Endothelial cell of umbilical vein (primary cell): ENCODE data around the gene GAK. TPM values are rescaled to one million over a fixed set of nuclear protein-coding genes. Genes with fewer than 3 reads are reported as not detected.

Source experiments
- BruUV-seq: library from RNA; stranded (reverse); fragments of 400-500 nt; replicated peaks from 2 replicates; lab custom pipeline; 2021; lab: Mats Ljungman, UMichigan
- CTCF ChIA-PET: fragments of 300-600, 350-600 bp; sonication (Branson Sonifier 250); formaldehyde crosslinking; loops from one replicate; lab custom pipeline; 2021; ENCODE audit warnings: antibody characterized with exemption, inconsistent platforms; lab: Charles Lee
- POLR2A ChIA-PET: fragments of 300-600, 350-600 bp; sonication (Branson Sonifier 250); formaldehyde crosslinking; loops from one replicate; lab custom pipeline; 2021; ENCODE audit warnings: antibody characterized with exemption, inconsistent platforms; lab: Charles Lee
- DNase-seq: peaks from one replicate; pipeline ENCODE4 v3.0.0-alpha.2; 2011; ENCODE audit warnings: low read depth, low spot score
- FAIRE-seq: peaks from 2 replicates; lab custom pipeline; 2011; peaks lifted over from hg19 to GRCh38; lab: Jason Lieb, UNC
- H2AFZ ChIP-seq: 2 replicates; pipeline ENCODE4 v1.6.0; 2012; ENCODE audit warnings: low read depth, low read length, control low read depth, inconsistent platforms
- H3K27ac ChIP-seq: 2 replicates; pipeline ENCODE4 v1.5.1; 2011; ENCODE audit warnings: low read depth, mild to moderate bottlenecking, control low read depth, low read length, moderate library complexity; ENCODE audit not compliant: insufficient read depth
- H3K27me3 ChIP-seq, 2 experiments: 2 replicates each; pipeline versions ENCODE4 v1.6.0 to v1.6.1; 2011; ENCODE audit warnings: low read length in 2 of 2, mixed read lengths in 1 of 2; ENCODE audit not compliant: control insufficient read depth in 2 of 2, insufficient read depth in 2 of 2
- H3K36me3 ChIP-seq, 2 experiments: 2 replicates in 1 of 2; 3 replicates in 1 of 2; pipeline ENCODE4 v1.5.1; 2011; ENCODE audit warnings: low read length in 2 of 2, mild to moderate bottlenecking in 1 of 2, moderate library complexity in 1 of 2; ENCODE audit not compliant: control insufficient read depth in 2 of 2, insufficient read depth in 2 of 2; ENCODE audit errors: extremely low read depth in 1 of 2
- H3K4me1 ChIP-seq: 3 replicates; pipeline ENCODE4 v1.5.1; 2011; ENCODE audit warnings: mild to moderate bottlenecking, low read length; ENCODE audit not compliant: control insufficient read depth, insufficient read depth; ENCODE audit errors: extremely low read depth
- H3K4me2 ChIP-seq: 2 replicates; pipeline ENCODE4 v1.6.1; 2011; ENCODE audit warnings: low read length, control low read depth, mixed read lengths; ENCODE audit not compliant: insufficient read depth
- H3K4me3 ChIP-seq, 3 experiments: fragments of 200-600 bp in 1 of 3; sonication (generic), shearing (Covaris generic) in 1 of 3; replicated peaks in 1 of 3; 2 replicates each; pipeline ENCODE4 v1.5.1; 2011 to 2016; ENCODE audit warnings: control low read depth in 3 of 3, low read length in 3 of 3, mild to moderate bottlenecking in 2 of 3, inconsistent platforms in 1 of 3, low read depth in 1 of 3, moderate library complexity in 1 of 3; ENCODE audit not compliant: insufficient read depth in 1 of 3
- H3K79me2 ChIP-seq: 2 replicates; pipeline ENCODE4 v1.6.0; 2012; ENCODE audit warnings: low read length, inconsistent platforms; ENCODE audit not compliant: control insufficient read depth, insufficient read depth
- H3K9ac ChIP-seq: replicated peaks from 2 replicates; pipeline ENCODE3; 2011; ENCODE audit warnings: low read length, control low read depth; ENCODE audit not compliant: insufficient read depth; ENCODE audit errors: extremely low read depth
- H3K9me1 ChIP-seq: replicated peaks from 3 replicates; pipeline ENCODE4 v1.6.0; 2011; ENCODE audit warnings: mild to moderate bottlenecking, low read length; ENCODE audit not compliant: control insufficient read depth, insufficient read depth; ENCODE audit errors: extremely low read depth
- H3K9me3 ChIP-seq: replicated peaks from 2 replicates; pipeline ENCODE4 v1.5.1; 2012; ENCODE audit warnings: low read length, inconsistent platforms; ENCODE audit not compliant: control insufficient read depth, insufficient read depth
- H4K20me1 ChIP-seq: replicated peaks from 2 replicates; pipeline ENCODE3; 2011; ENCODE audit warnings: mild to moderate bottlenecking, low read length; ENCODE audit not compliant: control insufficient read depth, insufficient read depth; ENCODE audit errors: extremely low read depth
- CTCF ChIP-seq, 2 donors: IDR thresholded peaks; 1 replicate in 1 of 2; 2 replicates in 1 of 2; pipeline ENCODE4 v1.5.1; 2011; ENCODE audit warnings: low read length in 2 of 2, mild to moderate bottlenecking in 2 of 2, moderate library complexity in 2 of 2, control low read depth in 1 of 2, inconsistent platforms in 1 of 2, low read depth in 1 of 2; ENCODE audit not compliant: insufficient read depth in 1 of 2; ENCODE audit errors: extremely low read depth in 1 of 2
- EZH2 ChIP-seq: IDR thresholded peaks from 2 replicates; pipeline ENCODE4 v1.6.1; 2012; ENCODE audit warnings: borderline replicate concordance, low read depth, mild to moderate bottlenecking, moderate library complexity, low read length, inconsistent platforms; ENCODE audit not compliant: severe bottlenecking
- FOS ChIP-seq: IDR thresholded peaks from 2 replicates; pipeline ENCODE4 v1.6.1; 2011; ENCODE audit warnings: mild to moderate bottlenecking, low read length, moderate library complexity, borderline replicate concordance; ENCODE audit not compliant: insufficient read depth
- GATA2 ChIP-seq: IDR thresholded peaks from 2 replicates; pipeline ENCODE4 v1.7.0; 2011; ENCODE audit warnings: low read depth, mild to moderate bottlenecking, moderate library complexity, mixed read lengths, low read length; ENCODE audit not compliant: insufficient read length, insufficient read depth
- JUN ChIP-seq: IDR thresholded peaks from 2 replicates; pipeline ENCODE4 v1.6.1; 2011; ENCODE audit warnings: borderline replicate concordance, low read depth; ENCODE audit not compliant: insufficient read length, insufficient read depth
- MAX ChIP-seq: IDR thresholded peaks from 2 replicates; pipeline ENCODE4 v1.6.1; 2011; ENCODE audit not compliant: insufficient read depth, insufficient read length
- MYC ChIP-seq: IDR thresholded peaks from one replicate; pipeline ENCODE4 v1.6.1; 2011; ENCODE audit warnings: mild to moderate bottlenecking, low read depth, low read length
- POLR2A ChIP-seq: IDR thresholded peaks from 2 replicates; pipeline ENCODE4 v1.6.1; 2012; ENCODE audit warnings: low read depth, mild to moderate bottlenecking, control low read depth, low read length
- POLR2AphosphoS5 ChIP-seq: IDR thresholded peaks from 2 replicates; pipeline ENCODE4 v1.6.1; 2012; ENCODE audit warnings: low read depth, mild to moderate bottlenecking, control low read depth, low read length, moderate library complexity; ENCODE audit not compliant: insufficient read depth
- dilution Hi-C: fragments of 300-500 bp; cut with MboI; formaldehyde crosslinking; loops from one replicate; pipeline ENCODE4 v1.15.0; 2019; ENCODE audit warnings: low sequenced_read_pairs; ENCODE audit not compliant: extremely low pct_ligation_motif_present
- intact Hi-C: fragments of 100-400 bp; cut with micrococcal nuclease; formaldehyde crosslinking; loops from one replicate; pipeline ENCODE4 v1.10.0; 2022
- polyA plus RNA-seq, 4 experiments: library from polyadenylated mRNA; depleted of rRNA in 3 of 4; stranded (reverse) in 3 of 4; unstranded in 1 of 4; fragments of >200 nt; gene quantifications; 2 replicates each; pipeline versions ENCODE4 v1.2.1 to v1.2.3, GENCODE V29; 2011 to 2012; ENCODE audit warnings: missing spikeins in 1 of 4
- total RNA-seq: library from RNA; stranded (reverse); gene quantifications from 2 replicates; pipeline ENCODE4 v1.2.3, GENCODE V29; 2021

GAK gene
- total and polyA plus RNA-seq, 2 donors (not counting 3 experiments of a cell fraction or from before 2014, with no cell fraction given), result 49.6 to 109 TPM

- Histone ChIP-seq H3K9ac (no peak overlapping the region), H3K9me1 (no peaks in the 10 kb centered on the region), H4K20me1 (no peaks in the 10 kb centered on the region), H3K4me3 (no peak overlapping the region), H2AFZ (no peak overlapping the region), H3K4me1 (peaks cover 9% of the 10 kb centered on the region), H3K79me2 (peaks cover 55% of the 10 kb centered on the region), H3K4me2 (no peak overlapping the region), H3K27me3 (no peaks in the 10 kb centered on the region), H3K27ac (no peak overlapping the region), H3K9me3 (no peaks in the 10 kb centered on the region), H3K36me3 (peaks cover 0 to 2% of the 10 kb centered on the region in 2 experiments)
- intact Hi-C loops, result no loop called here
- dilution Hi-C loops, result no loop called here
- POLR2A ChIA-PET, result no interaction called here
- BruUV-seq, result no TSS peak
- no peak for FAIRE-seq
- DNase-seq, result no peak
- CTCF ChIA-PET, result interaction anchor here (1.3 to 2.9 kb wide), 2 partner anchors 9 to 57 kb away, joined by 3 to 15 read pairs; partner anchors contain the start of gene IDUA
- TF ChIP-seq POLR2AphosphoS5, result no peak
- TF ChIP-seq GATA2, result no peak
- no peak for TF ChIP-seq POLR2A
- TF ChIP-seq FOS, result no peak
- no peak for TF ChIP-seq JUN
- TF ChIP-seq EZH2, result no peak
- TF ChIP-seq CTCF (IDR thresholded peaks at IDR 0.05; ENCODE audit: extremely low read depth in 1 of 2, insufficient read depth in 1 of 2, low read depth in 1 of 2, low read length in 2 of 2), result no peak
- no peak for TF ChIP-seq MAX
- no peak for TF ChIP-seq MYC
Measured at GRCh38 chr4:930028-930551, 2.0 kb downstream of the GAK start.
